Activated CD4-positive, alpha-beta T cell treated with anti-CD3 and anti-CD28 coated beads for 4 hours (primary cell): ENCODE data around the gene IFNL1.
"Not testable (repeated sequence)": the region's sequence is repeated elsewhere in the genome, so short reads cannot be mapped to it uniquely, and the experiment has no call there.

Experiments
- DNase-seq, 2 donors: peaks; one replicate each; pipeline ENCODE4 v3.0.0-alpha.2; 2020

The IFNL1 gene

GRCh38 chr19:39309305-39309670 is 13.1 kb downstream of the IFNL1 start:
- not testable (repeated sequence) for DNase-seq

- no peak for DNase-seq
Measured at GRCh38 chr19:39310558-39311311, 14.5 kb downstream of the IFNL1 start.

- DNase-seq = no peak
Measured at GRCh38 chr19:39314016-39314728, 18.0 kb downstream of the IFNL1 start.

GRCh38 chr19:39315933-39316332 is 19.7 kb downstream of the IFNL1 start:
- no peak for DNase-seq

GRCh38 chr19:39316627-39317321 is 20.6 kb downstream of the IFNL1 start:
- no peak for DNase-seq

GRCh38 chr19:39317476-39317875 is 21.3 kb downstream of the IFNL1 start:
- DNase-seq = no peak

GRCh38 chr19:39318071-39318470 is 21.9 kb downstream of the IFNL1 start:
- DNase-seq = no peak

GRCh38 chr19:39318690-39319089 is 22.5 kb downstream of the IFNL1 start:
- no peak for DNase-seq

GRCh38 chr19:39319098-39319891 is 23.1 kb downstream of the IFNL1 start:
- DNase-seq = no peak

GRCh38 chr19:39319892-39320248 is 23.7 kb downstream of the IFNL1 start:
- no peak for DNase-seq

GRCh38 chr19:39321117-39321831 is 25.1 kb downstream of the IFNL1 start:
- no peak for DNase-seq

- DNase-seq = no peak
Measured at GRCh38 chr19:39321832-39322176, 25.6 kb downstream of the IFNL1 start.

GRCh38 chr19:39324242-39324842 is 28.1 kb downstream of the IFNL1 start:
- DNase-seq = no peak

- no peak for DNase-seq
Measured at GRCh38 chr19:39325778-39326665, 29.8 kb downstream of the IFNL1 start.

GRCh38 chr19:39327363-39328045 is 31.3 kb downstream of the IFNL1 start:
- no peak for DNase-seq

- peak; percentile 75 to 86 for DNase-seq
Measured at GRCh38 chr19:39328046-39328705, 32.0 kb downstream of the IFNL1 start.

GRCh38 chr19:39329948-39330347 is 33.7 kb downstream of the IFNL1 start:
- no peak for DNase-seq

- no peak for DNase-seq
Measured at GRCh38 chr19:39332293-39332692, 36.1 kb downstream of the IFNL1 start.

- not testable (repeated sequence) for DNase-seq
Measured at GRCh38 chr19:39332738-39333137, 36.5 kb downstream of the IFNL1 start.

- DNase-seq = no peak
Measured at GRCh38 chr19:39333507-39333906, 37.3 kb downstream of the IFNL1 start.
